Dedifferentiated amniotic fluid mesenchymal stem cell (primary cell): ENCODE results near the gene SNX17.
"Not testable (repeated sequence)": the region's sequence is repeated elsewhere in the genome, so short reads cannot be mapped to it uniquely, and the experiment has no call there.

Source experiments
- DNase-seq: peaks from one replicate; pipeline ENCODE4 v3.0.0-alpha.2; 2016; ENCODE audit errors: extremely low spot score

SNX17 gene

DNA sequence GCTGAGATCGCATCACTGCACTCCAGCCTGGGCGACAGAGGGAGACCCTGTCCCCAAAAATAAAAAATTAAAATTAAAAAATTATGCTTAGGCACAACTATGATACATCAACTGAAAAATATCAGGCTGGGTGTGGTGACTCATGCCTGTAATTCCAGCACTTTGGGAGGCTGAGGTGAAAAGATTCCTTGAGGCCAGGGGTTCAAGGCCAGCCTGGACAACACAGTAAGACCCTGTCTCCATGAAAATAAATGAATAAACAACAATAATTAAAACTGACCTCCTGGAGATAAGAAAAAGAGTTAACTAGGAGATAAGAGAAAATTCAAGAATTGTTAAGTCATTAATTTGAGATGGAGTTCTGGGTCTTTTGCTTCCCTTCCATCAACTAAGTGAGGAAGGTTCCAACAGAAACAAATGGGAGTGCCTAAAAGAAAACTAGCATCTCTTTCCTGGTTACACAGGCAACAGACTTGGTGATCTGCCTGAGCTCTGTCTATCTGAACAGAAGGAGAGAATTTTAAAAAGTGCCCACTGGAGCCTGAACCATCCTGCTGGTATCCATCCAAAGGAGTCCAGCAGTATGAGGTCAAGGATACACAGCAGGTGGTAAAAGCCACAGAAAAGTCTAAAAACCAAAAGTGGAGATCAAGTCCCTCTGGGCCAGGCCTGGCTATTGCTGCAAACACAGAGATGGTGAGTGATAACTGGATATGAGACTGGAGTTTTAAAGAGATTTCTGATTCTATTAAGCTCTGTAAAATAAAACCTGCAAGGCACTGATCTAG is 30.1 kb downstream of the SNX17 start:
- no peak for DNase-seq

DNA sequence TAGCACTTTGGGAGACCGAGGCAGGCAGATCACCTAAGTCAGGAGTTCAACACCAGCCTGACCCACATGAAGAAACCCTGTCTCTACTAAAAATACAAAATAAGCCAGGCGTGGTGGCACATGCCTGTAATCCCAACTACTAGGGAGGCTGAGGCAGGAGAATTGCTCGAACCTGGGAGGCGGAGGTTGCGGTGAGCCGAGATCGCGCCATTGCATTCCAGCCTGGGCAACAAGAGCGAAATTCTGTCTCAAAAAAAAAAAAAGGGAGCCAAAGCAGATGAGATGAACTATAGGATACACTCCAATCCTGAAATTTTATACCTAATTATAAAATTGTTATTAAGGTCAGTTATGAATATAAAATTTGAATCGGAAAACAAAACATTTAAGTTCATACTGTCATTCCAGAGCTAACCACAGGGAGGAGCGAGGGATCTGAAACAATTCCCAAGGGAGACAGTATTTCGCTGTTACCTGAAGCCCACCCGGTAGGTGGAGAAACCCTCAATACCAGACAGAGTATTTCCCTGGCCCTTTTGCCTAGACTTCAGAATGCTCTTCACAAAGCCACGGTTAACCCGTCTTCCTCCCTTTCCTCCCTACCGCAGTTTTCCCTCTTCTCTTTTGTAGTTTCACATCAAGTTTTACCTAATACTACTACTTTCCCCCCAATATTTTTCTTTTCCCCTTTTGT is 37.5 kb downstream of the SNX17 start:
- DNase-seq, result peak; percentile 30

- DNase-seq, result no peak
These were observed 38.3 kb downstream of the SNX17 start for GRCh38 chr2:27408601-27409320.

- DNase-seq, result peak; percentile 85
These were observed 39.1 kb downstream of the SNX17 start, which contains the start of gene PPM1G for GRCh38 chr2:27409321-27410073. TSS of gene PPM1G (minus strand) at chr2:27409591. CDS start at chr2:27409422, 169 bp downstream.

- no peak for DNase-seq
These were observed 42.2 kb downstream of the SNX17 start for GRCh38 chr2:27412419-27413152.

GRCh38 chr2:27416151-27416550 is 45.7 kb downstream of the SNX17 start:
- no peak for DNase-seq

DNA sequence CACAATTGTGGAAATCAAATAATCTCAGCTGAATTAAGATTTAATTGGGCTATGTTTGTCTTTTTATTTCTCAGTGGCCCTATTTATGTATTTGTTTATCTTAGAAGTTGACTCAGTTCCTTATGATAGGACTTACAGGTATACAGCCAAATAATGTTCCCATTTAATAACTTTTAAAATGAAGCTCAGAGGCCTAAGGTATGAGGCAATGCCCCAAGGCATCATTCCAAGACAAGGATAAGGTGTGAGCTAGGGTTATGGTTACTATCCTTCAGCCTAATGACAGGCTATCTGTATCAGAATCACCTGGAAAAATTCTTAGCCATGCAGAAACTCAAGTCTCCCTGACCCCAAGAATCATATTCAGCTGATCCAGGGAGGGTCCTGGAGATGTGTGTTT is 50.6 kb downstream of the SNX17 start:
- no peak for DNase-seq

DNA sequence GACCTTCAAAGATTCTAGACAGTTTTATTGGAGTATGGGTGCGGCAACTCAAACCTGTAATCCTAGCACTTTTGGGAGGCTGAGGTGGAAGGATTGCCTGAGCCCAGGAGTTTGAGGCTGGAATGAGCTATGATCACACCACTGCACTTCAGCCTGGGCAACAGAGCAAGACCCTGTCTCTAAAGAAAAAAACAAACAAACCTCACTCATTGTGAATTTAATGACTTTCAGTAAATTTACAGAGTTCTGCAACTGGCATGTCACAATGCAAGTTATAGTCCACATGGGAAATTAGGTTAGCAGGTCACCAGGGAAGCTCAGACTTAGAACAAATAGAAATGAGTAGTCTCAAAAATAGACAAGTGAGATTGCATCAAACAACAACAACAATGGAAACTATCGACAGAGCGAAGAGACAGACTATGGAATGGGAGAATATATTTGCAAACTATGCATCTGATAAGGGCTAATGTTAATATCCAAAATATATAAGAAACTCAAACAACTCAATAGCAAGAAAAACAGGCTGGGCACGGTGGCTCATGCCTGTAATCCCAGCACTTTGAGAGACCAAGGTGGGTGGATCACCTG is 51.3 kb downstream of the SNX17 start:
- DNase-seq, result no peak

- DNase-seq, result no peak
These were observed 52.5 kb downstream of the SNX17 start for GRCh38 chr2:27422958-27423357.

DNA sequence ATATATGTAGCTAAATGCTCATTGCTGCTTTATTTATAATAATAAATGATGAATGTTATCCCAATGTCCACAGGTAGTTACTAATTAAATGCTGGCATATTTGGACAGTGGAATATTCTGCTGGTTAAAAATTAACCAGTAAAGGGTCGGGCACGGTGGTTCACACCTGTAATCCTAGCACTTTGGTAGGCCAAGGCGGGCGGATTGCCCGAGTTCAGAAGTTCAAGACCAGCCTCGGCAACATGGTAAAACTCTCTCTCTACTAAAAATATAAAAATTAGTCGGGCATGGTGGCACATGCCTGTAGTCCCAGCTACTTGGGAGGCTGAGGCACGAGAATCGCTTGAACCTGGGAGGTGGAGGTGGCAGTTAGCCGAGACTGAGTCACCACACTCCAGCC is 54.6 kb downstream of the SNX17 start:
- DNase-seq, result not testable (repeated sequence)
